ENCODE results near the gene FHL3. TPM values are rescaled to one million over a fixed set of nuclear protein-coding genes. Genes with fewer than 3 reads are reported as not detected.
"Not testable (repeated sequence)": the region's sequence is repeated elsewhere in the genome, so short reads cannot be mapped to it uniquely, and the experiment has no call there.

The FHL3 gene
- total and polyA plus RNA-seq, 5 donors: 8.1 to 15.6 (median 9.5) TPM

- H3K4me1 ChIP-seq (ENCODE audit: control insufficient read depth, insufficient read depth, low read length): peaks cover 25% of the 10 kb centered on the region
- intact Hi-C loops (cut with DNase I): no loop called here
- WGBS: 81% methylated on average over 9 of the region's 9 CpGs
- no peaks in the 10 kb centered on the region for H3K27me3 ChIP-seq (ENCODE audit: control insufficient read depth, insufficient read depth)
- H3K27ac ChIP-seq (ENCODE audit: low read length): no peak overlapping the region
- no peaks in the 10 kb centered on the region for H3K9me3 ChIP-seq (ENCODE audit: control insufficient read depth, low read length)
- H3K4me3 ChIP-seq (ENCODE audit: low read length): no peak overlapping the region
- DNase-seq (no peak), ATAC-seq (no peak)
These were observed 7.1 kb downstream of the FHL3 start for GRCh38 chr1:37998089-37998808.

- Histone ChIP-seq H3K27ac (ENCODE audit: low read length) (no peak overlapping the region), H3K27me3 (ENCODE audit: control insufficient read depth, insufficient read depth) (no peaks in the 10 kb centered on the region), H3K9me3 (ENCODE audit: control insufficient read depth, low read length) (no peaks in the 10 kb centered on the region), H3K4me3 (ENCODE audit: low read length) (no peak overlapping the region), H3K4me1 (ENCODE audit: control insufficient read depth, insufficient read depth, low read length) (peaks cover 24% of the 10 kb centered on the region)
- DNase-seq: peak in 1 of 3 donors; percentile 22
- 92% methylated on average over 25 of the region's 25 CpGs for WGBS
- ATAC-seq: no peak
- intact Hi-C loops (cut with DNase I): no loop called here
These were observed 7.8 kb downstream of the FHL3 start for GRCh38 chr1:37997256-37998088.

GRCh38 chr1:37995751-37996345, 9.5 kb downstream of the FHL3 start:
- Histone ChIP-seq H3K9me3 (ENCODE audit: control insufficient read depth, low read length) (no peaks in the 10 kb centered on the region), H3K27me3 (ENCODE audit: control insufficient read depth, insufficient read depth) (no peaks in the 10 kb centered on the region), H3K4me3 (ENCODE audit: low read length) (peak overlapping the region; percentile 10), H3K27ac (ENCODE audit: low read length) (peak overlapping the region; percentile 7), H3K4me1 (ENCODE audit: control insufficient read depth, insufficient read depth, low read length) (peaks cover 16% of the 10 kb centered on the region)
- peak; percentile 68 to 84 for ATAC-seq
- intact Hi-C loops (cut with DNase I): no loop called here
- WGBS: 10% methylated on average over 46 of the region's 46 CpGs
- peak; percentile 86 to 94 (median 93) for DNase-seq

GRCh38 chr1:37994886-37995566, 10.3 kb downstream of the FHL3 start:
- H3K27ac ChIP-seq (ENCODE audit: low read length): no peak overlapping the region
- no peak for DNase-seq
- H3K4me1 ChIP-seq (ENCODE audit: control insufficient read depth, insufficient read depth, low read length): peaks cover 8% of the 10 kb centered on the region
- ATAC-seq: no peak
- H3K27me3 ChIP-seq (ENCODE audit: control insufficient read depth, insufficient read depth): no peaks in the 10 kb centered on the region
- no peak overlapping the region for H3K4me3 ChIP-seq (ENCODE audit: low read length)
- 75% methylated on average over 11 of the region's 11 CpGs for WGBS
- H3K9me3 ChIP-seq (ENCODE audit: control insufficient read depth, low read length): no peaks in the 10 kb centered on the region
- intact Hi-C loops (cut with DNase I): no loop called here

GRCh38 chr1:37989361-37989930, 15.9 kb downstream of the FHL3 start:
- Histone ChIP-seq H3K9me3 (ENCODE audit: control insufficient read depth, low read length) (no peaks in the 10 kb centered on the region), H3K4me1 (ENCODE audit: control insufficient read depth, insufficient read depth, low read length) (no peaks in the 10 kb centered on the region), H3K27me3 (ENCODE audit: control insufficient read depth, insufficient read depth) (no peaks in the 10 kb centered on the region), H3K4me3 (ENCODE audit: low read length) (peak overlapping the region; percentile 92), H3K27ac (ENCODE audit: low read length) (peak overlapping the region; percentile 85)
- DNase-seq (peak; percentile 45 to 73 (median 69)), ATAC-seq (peak; percentile 42 to 54)
- intact Hi-C loops (cut with DNase I): loop anchor here in 1 of 4 donors (10.0 kb wide), 1 partner anchor 105 kb away; no protein-coding TSS in a partner anchor
- WGBS: under 1% methylated on average over 30 of the region's 30 CpGs

GRCh38 chr1:37987679-37988078, 17.6 kb downstream of the FHL3 start:
- H3K27me3 ChIP-seq (ENCODE audit: control insufficient read depth, insufficient read depth): no peaks in the 10 kb centered on the region
- no peak overlapping the region for H3K4me3 ChIP-seq (ENCODE audit: low read length)
- DNase-seq (no peak), ATAC-seq (no peak)
- no peak overlapping the region for H3K27ac ChIP-seq (ENCODE audit: low read length)
- WGBS: 36% methylated on average over 1 of the region's 1 CpG
- no peaks in the 10 kb centered on the region for H3K4me1 ChIP-seq (ENCODE audit: control insufficient read depth, insufficient read depth, low read length)
- H3K9me3 ChIP-seq (ENCODE audit: control insufficient read depth, low read length): no peaks in the 10 kb centered on the region
- intact Hi-C loops (cut with DNase I): loop anchor here in 1 of 4 donors (10.0 kb wide), 1 partner anchor 103 kb away; no protein-coding TSS in a partner anchor

GRCh38 chr1:37983546-37983945, 21.8 kb downstream of the FHL3 start:
- DNase-seq (no peak), ATAC-seq (no peak)
- no peak overlapping the region for H3K4me3 ChIP-seq (ENCODE audit: low read length)
- H3K27me3 ChIP-seq (ENCODE audit: control insufficient read depth, insufficient read depth): no peaks in the 10 kb centered on the region
- H3K27ac ChIP-seq (ENCODE audit: low read length): no peak overlapping the region
- no peaks in the 10 kb centered on the region for H3K4me1 ChIP-seq (ENCODE audit: control insufficient read depth, insufficient read depth, low read length)
- no peaks in the 10 kb centered on the region for H3K9me3 ChIP-seq (ENCODE audit: control insufficient read depth, low read length)
- WGBS: over 99% methylated on average over 2 of the region's 2 CpGs
- intact Hi-C loops (cut with DNase I): loop anchor here in 1 of 4 donors (10.0 kb wide), 1 partner anchor 99 kb away; no protein-coding TSS in a partner anchor

- Histone ChIP-seq H3K9me3 (ENCODE audit: control insufficient read depth, low read length) (no peaks in the 10 kb centered on the region), H3K27me3 (ENCODE audit: control insufficient read depth, insufficient read depth) (no peaks in the 10 kb centered on the region), H3K4me3 (ENCODE audit: low read length) (no peak overlapping the region), H3K27ac (ENCODE audit: low read length) (no peak overlapping the region), H3K4me1 (ENCODE audit: control insufficient read depth, insufficient read depth, low read length) (no peaks in the 10 kb centered on the region)
- no peak for ATAC-seq
- 85% methylated on average over 4 of the region's 4 CpGs for WGBS
- intact Hi-C loops (cut with DNase I): loop anchor here in 1 of 4 donors (5.0 kb wide), 1 partner anchor 91 kb away; no protein-coding TSS in a partner anchor
- no peak for DNase-seq
These were observed 26.8 kb downstream of the FHL3 start for GRCh38 chr1:37978541-37978940.

GRCh38 chr1:37975083-37975482, 30.2 kb downstream of the FHL3 start:
- DNase-seq; H3K4me3 ChIP-seq (ENCODE audit: low read length); H3K27me3 ChIP-seq (ENCODE audit: control insufficient read depth, insufficient read depth); H3K9me3 ChIP-seq (ENCODE audit: control insufficient read depth, low read length); H3K4me1 ChIP-seq (ENCODE audit: control insufficient read depth, insufficient read depth, low read length); H3K27ac ChIP-seq (ENCODE audit: low read length): not testable (repeated sequence)
- 49% methylated on average over 6 of the region's 6 CpGs for WGBS
- ATAC-seq: peak; percentile 59 to 65
- intact Hi-C loops (cut with DNase I): loop anchor here in 1 of 4 donors (5.0 kb wide), 1 partner anchor 88 kb away; no protein-coding TSS in a partner anchor

GRCh38 chr1:37974567-37974966, 30.7 kb downstream of the FHL3 start:
- Histone ChIP-seq H3K4me3 (ENCODE audit: low read length) (no peak overlapping the region), H3K4me1 (ENCODE audit: control insufficient read depth, insufficient read depth, low read length) (no peaks in the 10 kb centered on the region), H3K27ac (ENCODE audit: low read length) (no peak overlapping the region), H3K9me3 (ENCODE audit: control insufficient read depth, low read length) (no peaks in the 10 kb centered on the region), H3K27me3 (ENCODE audit: control insufficient read depth, insufficient read depth) (no peaks in the 10 kb centered on the region)
- WGBS: 93% methylated on average over 5 of the region's 5 CpGs
- ATAC-seq (no peak), DNase-seq (no peak)
- intact Hi-C loops (cut with DNase I): no loop called here
